ENCODE data around the gene CAMK1D.

Gene CAMK1D

DNA sequence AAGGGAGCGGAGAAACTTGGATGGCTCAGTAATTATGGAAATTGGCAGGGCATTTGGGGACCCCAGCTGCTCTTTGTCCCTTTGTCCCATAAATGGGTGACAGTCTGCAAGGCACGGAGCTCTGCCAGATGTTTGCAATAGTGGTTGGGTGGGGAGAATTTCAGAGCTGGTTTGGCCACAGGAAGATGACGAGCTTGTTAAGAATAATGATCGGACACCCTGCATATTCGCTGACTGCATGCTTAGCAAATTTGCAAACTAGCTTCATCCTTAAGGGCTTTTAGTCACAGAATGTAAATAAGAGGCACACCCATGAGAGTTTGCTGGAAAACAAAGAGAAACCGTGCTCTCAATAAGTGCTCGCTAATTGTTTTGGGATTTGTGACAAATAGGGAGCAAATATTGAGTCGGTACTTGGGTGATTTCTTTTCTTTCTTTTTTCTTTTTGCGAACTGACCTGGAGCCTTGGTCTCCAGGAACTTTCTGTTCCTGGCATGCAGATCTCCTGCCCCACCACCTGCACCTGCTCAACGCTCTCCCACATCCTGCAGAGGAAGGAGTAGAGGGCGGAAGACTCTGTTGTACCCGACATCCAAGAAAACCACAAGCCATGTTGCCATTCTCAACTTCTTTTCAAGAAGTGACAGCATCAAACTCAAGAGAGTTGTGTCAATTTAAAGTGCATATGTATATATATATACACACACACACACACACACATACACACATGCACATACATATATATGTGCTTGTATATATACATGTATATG is 238.9 kb downstream of the CAMK1D start:
- no peak overlapping the region for H3K4me3 ChIP-seq (ENCODE audit: low read depth, low read length)
- TF ChIP-seq, protein P1, sequence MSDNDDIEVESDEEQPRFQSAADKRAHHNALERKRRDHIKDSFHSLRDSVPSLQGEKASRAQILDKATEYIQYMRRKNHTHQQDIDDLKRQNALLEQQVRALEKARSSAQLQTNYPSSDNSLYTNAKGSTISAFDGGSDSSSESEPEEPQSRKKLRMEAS (IDR thresholded peaks at IDR 0.05; ENCODE audit: low read depth, low read length) = no peak
- TF ChIP-seq POLR2A (IDR thresholded peaks at IDR 0.05; ENCODE audit: extremely low read depth, insufficient read length) = no peak
- TF ChIP-seq, protein P2, sequence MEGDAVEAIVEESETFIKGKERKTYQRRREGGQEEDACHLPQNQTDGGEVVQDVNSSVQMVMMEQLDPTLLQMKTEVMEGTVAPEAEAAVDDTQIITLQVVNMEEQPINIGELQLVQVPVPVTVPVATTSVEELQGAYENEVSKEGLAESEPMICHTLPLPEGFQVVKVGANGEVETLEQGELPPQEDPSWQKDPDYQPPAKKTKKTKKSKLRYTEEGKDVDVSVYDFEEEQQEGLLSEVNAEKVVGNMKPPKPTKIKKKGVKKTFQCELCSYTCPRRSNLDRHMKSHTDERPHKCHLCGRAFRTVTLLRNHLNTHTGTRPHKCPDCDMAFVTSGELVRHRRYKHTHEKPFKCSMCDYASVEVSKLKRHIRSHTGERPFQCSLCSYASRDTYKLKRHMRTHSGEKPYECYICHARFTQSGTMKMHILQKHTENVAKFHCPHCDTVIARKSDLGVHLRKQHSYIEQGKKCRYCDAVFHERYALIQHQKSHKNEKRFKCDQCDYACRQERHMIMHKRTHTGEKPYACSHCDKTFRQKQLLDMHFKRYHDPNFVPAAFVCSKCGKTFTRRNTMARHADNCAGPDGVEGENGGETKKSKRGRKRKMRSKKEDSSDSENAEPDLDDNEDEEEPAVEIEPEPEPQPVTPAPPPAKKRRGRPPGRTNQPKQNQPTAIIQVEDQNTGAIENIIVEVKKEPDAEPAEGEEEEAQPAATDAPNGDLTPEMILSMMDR (IDR thresholded peaks at IDR 0.05; ENCODE audit: low read depth, low read length) = no peak
- no peak for TF ChIP-seq MYC (IDR thresholded peaks at IDR 0.05; ENCODE audit: low read depth, low read length)
- DNase-seq (ENCODE audit: low read depth) = peak; percentile 22

DNA sequence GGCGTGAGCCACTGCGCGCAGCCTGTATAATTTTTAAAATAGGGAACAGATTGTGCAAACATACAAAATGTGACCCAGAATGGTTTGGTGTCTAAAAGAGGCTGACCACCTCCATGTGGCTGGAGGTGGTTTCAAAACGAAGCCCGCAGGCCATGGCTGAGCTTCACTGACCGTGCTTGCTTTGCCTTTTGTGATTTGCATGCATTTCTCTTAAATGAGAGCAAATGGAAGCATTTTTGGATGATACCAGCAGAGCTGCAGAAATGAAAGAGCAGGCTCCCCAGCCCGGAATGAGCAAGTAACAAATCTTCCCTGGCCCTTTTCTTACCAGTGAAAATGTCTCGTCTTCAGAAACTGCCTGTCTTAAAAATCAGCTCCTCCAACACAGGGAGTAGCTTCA is 239.9 kb downstream of the CAMK1D start:
- no peak for DNase-seq (ENCODE audit: low read depth)
- H3K4me3 ChIP-seq (ENCODE audit: low read depth, low read length) = no peak overlapping the region
- TF ChIP-seq, protein P1 (IDR thresholded peaks at IDR 0.05; ENCODE audit: low read depth, low read length) = no peak
- no peak for TF ChIP-seq POLR2A (IDR thresholded peaks at IDR 0.05; ENCODE audit: extremely low read depth, insufficient read length)

DNA sequence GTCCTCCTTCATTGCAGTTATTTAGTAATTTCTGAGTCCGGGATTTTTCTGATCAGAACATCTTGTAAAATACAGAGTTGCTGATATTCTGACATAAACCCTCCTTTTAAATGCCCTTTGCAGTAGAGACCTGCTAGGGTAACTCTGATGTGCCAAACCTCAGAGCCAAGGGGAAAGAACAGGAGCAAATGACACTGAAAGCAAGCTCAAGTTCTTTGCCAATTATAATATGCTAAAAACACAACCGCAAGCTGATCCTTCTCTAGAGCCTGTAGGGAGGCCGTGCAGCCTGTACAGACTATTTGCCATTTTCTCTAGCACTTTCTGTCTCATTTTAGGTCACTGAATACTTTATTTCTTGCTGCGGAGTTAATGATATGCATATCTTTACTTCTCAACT is 240.4 kb downstream of the CAMK1D start:
- no peak overlapping the region for H3K4me3 ChIP-seq (ENCODE audit: low read depth, low read length)
- no peak for DNase-seq (ENCODE audit: low read depth)
- TF ChIP-seq POLR2A (IDR thresholded peaks at IDR 0.05; ENCODE audit: extremely low read depth, insufficient read length) = no peak
- TF ChIP-seq, protein P1 (IDR thresholded peaks at IDR 0.05; ENCODE audit: low read depth, low read length) = no peak

DNA sequence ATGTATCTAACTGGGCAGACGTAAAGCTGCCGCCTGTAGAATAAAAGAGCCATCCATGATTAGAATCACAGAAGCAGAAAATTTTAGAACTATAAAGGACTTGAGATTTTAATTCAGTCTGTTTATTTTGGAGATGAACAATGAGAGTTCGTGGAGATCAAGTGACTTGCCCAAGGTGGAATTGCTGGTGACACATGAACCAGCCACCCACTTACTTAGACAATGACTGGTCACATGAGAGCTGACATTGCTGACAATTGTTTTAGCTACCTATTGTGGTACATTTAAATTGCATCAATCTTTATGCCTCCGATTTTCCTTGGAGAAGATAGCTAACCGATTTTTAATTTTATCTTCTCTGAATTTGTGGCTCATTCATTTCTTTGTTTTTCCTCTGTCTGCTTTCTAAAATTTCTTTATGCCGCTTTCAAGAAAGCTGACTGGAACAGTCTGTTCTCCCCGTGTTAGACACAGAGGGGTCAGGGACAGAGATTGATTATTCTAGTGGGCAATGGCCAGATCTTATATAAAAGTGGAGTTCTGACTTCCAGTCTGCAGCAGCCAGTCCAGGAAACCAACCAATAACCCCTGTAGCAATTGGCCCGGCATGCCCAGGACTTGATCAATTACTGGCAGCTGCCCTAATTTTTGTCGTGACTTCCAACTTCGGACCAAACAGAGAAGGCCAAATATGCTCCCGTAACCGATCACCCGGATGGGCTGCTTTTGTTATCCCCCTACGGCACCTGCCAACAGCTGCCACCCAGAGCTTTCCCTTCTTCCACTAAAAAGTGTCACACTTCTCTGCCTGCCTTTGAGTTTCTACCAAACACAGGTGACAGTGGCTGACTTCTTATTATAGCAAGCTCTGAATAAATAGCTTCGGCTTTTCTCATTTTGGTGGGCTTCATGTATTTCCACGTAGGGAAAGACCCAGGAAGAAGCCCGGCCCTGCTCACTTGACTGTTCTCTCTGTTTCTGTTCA is 241.6 kb downstream of the CAMK1D start:
- TF ChIP-seq MYC (IDR thresholded peaks at IDR 0.05; ENCODE audit: low read depth, low read length) = no peak
- no peak for TF ChIP-seq POLR2A (IDR thresholded peaks at IDR 0.05; ENCODE audit: extremely low read depth, insufficient read length)
- TF ChIP-seq, protein P1 (IDR thresholded peaks at IDR 0.05; ENCODE audit: low read depth, low read length) = no peak
- DNase-seq (ENCODE audit: low read depth) = no peak

GRCh38 chr10:12592967-12593366 is 243.6 kb downstream of the CAMK1D start:
- DNase-seq (ENCODE audit: low read depth) = no peak
- no peak overlapping the region for H3K4me3 ChIP-seq (ENCODE audit: low read depth, low read length)
- no peak for TF ChIP-seq MYC (IDR thresholded peaks at IDR 0.05; ENCODE audit: low read depth, low read length)
- no peak for TF ChIP-seq POLR2A (IDR thresholded peaks at IDR 0.05; ENCODE audit: extremely low read depth, insufficient read length)
- TF ChIP-seq, protein P1 (IDR thresholded peaks at IDR 0.05; ENCODE audit: low read depth, low read length) = no peak
- TF ChIP-seq, protein P2 (IDR thresholded peaks at IDR 0.05; ENCODE audit: low read depth, low read length) = no peak

More for the DNA sequence above, 241.6 kb downstream of the CAMK1D start:
- H3K4me3 ChIP-seq (ENCODE audit: low read depth, low read length) = no peak overlapping the region

DNA sequence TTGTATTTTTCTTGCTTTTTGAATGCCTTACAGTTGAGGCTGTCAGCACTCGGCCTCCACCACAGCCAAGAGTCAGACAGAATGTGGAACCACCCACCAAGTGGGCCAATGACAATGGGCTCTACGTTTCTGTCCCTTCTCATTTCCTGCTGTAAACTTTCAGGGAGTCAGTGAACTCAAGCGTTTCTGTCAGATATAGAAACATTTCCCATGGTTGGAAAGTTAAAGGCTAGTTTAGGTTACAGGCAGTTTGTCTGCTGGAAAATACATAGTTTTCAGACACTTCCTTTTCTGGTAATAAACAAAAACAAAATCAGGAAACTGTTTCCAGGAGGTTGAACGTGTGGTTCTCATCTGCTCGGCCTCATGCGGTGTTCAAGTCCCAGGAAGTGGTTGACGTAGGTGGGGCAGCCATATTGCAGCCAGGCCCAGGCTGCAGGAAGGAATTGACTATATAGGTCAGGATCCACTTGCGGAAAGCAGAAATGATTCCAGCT is 245.1 kb downstream of the CAMK1D start:
- no peak for TF ChIP-seq MYC (IDR thresholded peaks at IDR 0.05; ENCODE audit: low read depth, low read length)
- TF ChIP-seq, protein P2 (IDR thresholded peaks at IDR 0.05; ENCODE audit: low read depth, low read length) = no peak
- TF ChIP-seq, protein P1 (IDR thresholded peaks at IDR 0.05; ENCODE audit: low read depth, low read length) = no peak
- no peak for TF ChIP-seq POLR2A (IDR thresholded peaks at IDR 0.05; ENCODE audit: extremely low read depth, insufficient read length)
- DNase-seq (ENCODE audit: low read depth) = no peak
- H3K4me3 ChIP-seq (ENCODE audit: low read depth, low read length) = no peak overlapping the region

All from NB4 (cell line).